Adrenal gland (tissue), 12 donors: ENCODE data around the gene TRIOBP. TPM values are rescaled to one million over a fixed set of nuclear protein-coding genes. Genes with fewer than 3 reads are reported as not detected.

Experiments used
- DNase-seq, 7 donors: peaks; one replicate each; pipeline ENCODE4 v3.0.0-alpha.2; 2019 to 2020
- H3K27ac ChIP-seq, 5 donors: fragments of 200-600 bp; sonication (generic) in 4 of 5; 1 replicate in 3 of 5; 2 replicates in 2 of 5; pipeline versions ENCODE4 v1.5.1 to v1.8.0; 2016 to 2020; ENCODE audit warnings: mild to moderate bottlenecking in 1 of 5
- H3K27me3 ChIP-seq: fragments of 200-600 bp; 2 replicates; pipeline ENCODE4 v1.8.0; 2021
- H3K36me3 ChIP-seq, 2 donors: fragments of 200-600 bp; replicated peaks in 1 of 2; 1 replicate in 1 of 2; 2 replicates in 1 of 2; pipeline versions ENCODE4 v1.5.1 to v1.8.0; 2018 to 2022
- H3K4me1 ChIP-seq, 2 donors: fragments of 200-600 bp; replicated peaks in 1 of 2; 1 replicate in 1 of 2; 2 replicates in 1 of 2; pipeline versions ENCODE4 v1.5.1 to v1.8.0; 2018 to 2021
- H3K4me3 ChIP-seq, 4 donors: fragments of 200-600 bp; sonication (generic) in 3 of 4; one replicate each; pipeline ENCODE4 v1.5.1; 2016 to 2018
- H3K9me3 ChIP-seq, 3 donors: fragments of 200-600 bp; sonication (generic) in 1 of 3; replicated peaks in 1 of 3; 1 replicate in 2 of 3; 2 replicates in 1 of 3; pipeline versions ENCODE4 v1.5.1 to v1.8.0; 2016 to 2021
- CTCF ChIP-seq, 6 experiments: fragments of 450-650 bp in 4 of 6; fragments of 200-600 bp in 2 of 6; sonication (generic) in 1 of 6; IDR thresholded peaks; 1 replicate in 5 of 6; 2 replicates in 1 of 6; pipeline versions ENCODE4 v1.5.1 to v1.8.0; 2016 to 2021; ENCODE audit warnings: antibody characterized with exemption in 6 of 6, mild to moderate bottlenecking in 2 of 6, moderate library complexity in 1 of 6
- POLR2A ChIP-seq, 2 donors: fragments of 450-650 bp; IDR thresholded peaks; one replicate each; pipeline ENCODE4 v1.6.1; 2017; ENCODE audit warnings: antibody characterized with exemption in 2 of 2, mild to moderate bottlenecking in 2 of 2, moderate library complexity in 1 of 2
- WGBS, 4 donors: extraction: QIAGEN DNeasy Blood & Tissue Kit in 2 of 4; methylation state at CpG; one replicate each; pipeline versions ENCODE4 v1.1.5 to v1.1.7; 2013 to 2017; 5-methylcytosine and 5-hydroxymethylcytosine counted together
- intact Hi-C, 2 donors: fragments of 100-400 bp; cut with DNase I; formaldehyde crosslinking; loops; one replicate each; pipeline versions ENCODE4 v1.14.1 to v1.15.0; 2022 to 2023
- polyA plus RNA-seq, 3 donors: library from polyadenylated mRNA; stranded (reverse); fragments of 200-250 nt in 2 of 3; fragments of 350-450 nt in 1 of 3; fragmentation: Illumina TruSeq in 1 of 3; extraction: RNeasy Lipid Tissue Mini Kit (QIAGEN cat#74804) in 1 of 3; gene quantifications; one replicate each; pipeline ENCODE4 v1.2.3, GENCODE V29; 2013 to 2014
- total RNA-seq, 9 donors: library from RNA; depleted of rRNA in 4 of 9; stranded (reverse); fragments of >200 nt in 4 of 9; fragments of 120-200 nt in 1 of 9; fragmentation: NEBNext Ultra II Directional in 1 of 9; extraction: Animal tissue kit (Norgen Biotek cat#: 25700) in 1 of 9; gene quantifications; one replicate each; pipeline versions ENCODE4 v1.1.0 to v1.2.4, GENCODE V29; 2013 to 2023
- donor health status: healthy with polysubstance abuse.
- donor health status: Bipolar disorder and iron deficiency.
- donor health status: DM: yes; HTN: yes; CAD: no.
- donor health status: DM: no; HTN: no; CAD: no.
- donor health status: DM: no; HTN: no; CAD: no.
- donor health status: DM: yes; HTN: yes; CAD: no.

The TRIOBP gene
- total and polyA plus RNA-seq, 12 donors = 24.6 to 146 (median 90.3) TPM

- Histone ChIP-seq H3K9me3 (no peaks in the 10 kb centered on the region), H3K4me3 (no peak overlapping the region), H3K27ac (no peak overlapping the region), H3K27me3 (no peaks in the 10 kb centered on the region), H3K36me3 (peaks cover 0 to 14% of the 10 kb centered on the region in 2 donors), H3K4me1 (peaks cover 31 to 41% of the 10 kb centered on the region in 2 donors)
- 75 to 85% (median 84%) methylated on average over 16 of the region's 16 CpGs for WGBS, 4 donors
- DNase-seq = no peak
- intact Hi-C loops = no loop called here
- TF ChIP-seq POLR2A (IDR thresholded peaks at IDR 0.05) (no peak), CTCF (IDR thresholded peaks at IDR 0.05) (no peak)
These were observed 33.2 kb upstream of the TRIOBP start for GRCh38 chr22:37663521-37664140.

- 62 to 84% (median 77%) methylated on average over 14 to 16 of the region's 16 CpGs for WGBS, 4 donors
- H3K9me3 ChIP-seq = no peaks in the 10 kb centered on the region
- TF ChIP-seq POLR2A (IDR thresholded peaks at IDR 0.05) = no peak
- TF ChIP-seq CTCF (IDR thresholded peaks at IDR 0.05) = no peak
- peaks cover 0 to 14% of the 10 kb centered on the region in 2 donors for H3K36me3 ChIP-seq
- no peak for DNase-seq
- peaks cover 27 to 39% of the 10 kb centered on the region in 2 donors for H3K4me1 ChIP-seq
- no peak overlapping the region for H3K4me3 ChIP-seq
- no peak overlapping the region for H3K27ac ChIP-seq
- no peaks in the 10 kb centered on the region for H3K27me3 ChIP-seq
- intact Hi-C loops = no loop called here
These were observed 32.4 kb upstream of the TRIOBP start for GRCh38 chr22:37664249-37665101.

- Histone ChIP-seq H3K36me3 (peaks cover 0 to 14% of the 10 kb centered on the region in 2 donors), H3K4me1 (peaks cover 17 to 29% of the 10 kb centered on the region in 2 donors), H3K4me3 (no peak overlapping the region), H3K27me3 (no peaks in the 10 kb centered on the region), H3K9me3 (no peaks in the 10 kb centered on the region), H3K27ac (no peak overlapping the region)
- no peak for DNase-seq
- TF ChIP-seq CTCF (IDR thresholded peaks at IDR 0.05) (no peak), POLR2A (IDR thresholded peaks at IDR 0.05) (no peak)
- intact Hi-C loops = no loop called here
- 88 to 94% (median 92%) methylated on average over 3 to 24 of the region's 24 CpGs for WGBS, 4 donors
These were observed 31.4 kb upstream of the TRIOBP start for GRCh38 chr22:37665487-37665886.

GRCh38 chr22:37669586-37669985 is 27.3 kb upstream of the TRIOBP start:
- Histone ChIP-seq H3K9me3 (no peaks in the 10 kb centered on the region), H3K27me3 (no peaks in the 10 kb centered on the region), H3K27ac (peak overlapping the region in 1 of 5 donors; percentile 28), H3K4me1 (peaks cover 6 to 17% of the 10 kb centered on the region in 2 donors), H3K36me3 (peaks cover 0 to 14% of the 10 kb centered on the region in 2 donors), H3K4me3 (no peak overlapping the region)
- no peak for DNase-seq
- intact Hi-C loops = no loop called here
- no peak for TF ChIP-seq POLR2A (IDR thresholded peaks at IDR 0.05)
- no peak for TF ChIP-seq CTCF (IDR thresholded peaks at IDR 0.05)
- 58 to 70% (median 66%) methylated on average over 6 of the region's 6 CpGs for WGBS, 4 donors
